ENCODE results near the gene SHCBP1L. TPM values are rescaled to one million over a fixed set of nuclear protein-coding genes. Genes with fewer than 3 reads are reported as not detected.

SHCBP1L gene
- total RNA-seq, 1 experiment from 2014 or later, result not detected

- H3K4me2 ChIP-seq (ENCODE audit: insufficient read depth, insufficient read length, low read length), result no peak overlapping the region
- H3T11ph ChIP-seq (ENCODE audit: low read length), result no peak overlapping the region
- H2AFZ ChIP-seq (ENCODE audit: low read length), result no peak overlapping the region
- no peak overlapping the region for H3K27ac ChIP-seq (ENCODE audit: insufficient read length, low read depth, low read length)
- TF ChIP-seq CTCF (conservative IDR thresholded peaks at IDR 0.05), result no peak
- no peak overlapping the region for H2BK120ac ChIP-seq (ENCODE audit: low read depth, low read length, poor library complexity, severe bottlenecking)
- no peak overlapping the region for H2BK12ac ChIP-seq (ENCODE audit: insufficient read length, low read depth, low read length)
- no peaks in the 10 kb centered on the region for H4K20me1 ChIP-seq (ENCODE audit: control insufficient read depth, insufficient read depth, insufficient read length)
- H3K4ac ChIP-seq (ENCODE audit: low read depth, low read length), result no peak overlapping the region
- no peak overlapping the region for H2BK15ac ChIP-seq (ENCODE audit: low read depth, low read length)
- H3K9me3 ChIP-seq (ENCODE audit: control insufficient read depth, low read depth, low read length), result no peaks in the 10 kb centered on the region
- H3K4me3 Mint-ChIP-seq, result no peak overlapping the region
- H2BK20ac ChIP-seq (ENCODE audit: low read depth, low read length, poor library complexity, severe bottlenecking), result no peak overlapping the region
- no peak overlapping the region for H3K18ac ChIP-seq (ENCODE audit: insufficient read length, low read depth, low read length)
- H3K4me1 ChIP-seq (ENCODE audit: insufficient read depth, low read length), result no peaks in the 10 kb centered on the region
- no peaks in the 10 kb centered on the region for H3K27me3 Mint-ChIP-seq (ENCODE audit: low read depth)
- peaks cover 68 to 100% (median 94%) of the 10 kb centered on the region in 3 experiments; a peak in 6 of 7 replicates for H3K36me3 Mint-ChIP-seq (ENCODE audit: insufficient read depth in 1 of 3, low read depth in 3 of 3)
- no CpG with 5 or more reads among the region's 5 CpGs for WGBS (ENCODE audit: extremely low coverage, insufficient read length, low lambda C conversion rate)
- no peak overlapping the region for H4K8ac ChIP-seq (replicated peaks; ENCODE audit: insufficient read length, low read depth, low read length)
- H3K56ac ChIP-seq (ENCODE audit: insufficient read length, low read depth, low read length), result no peak overlapping the region
- no peaks in the 10 kb centered on the region for H3K4me1 Mint-ChIP-seq
- H2AK5ac ChIP-seq (ENCODE audit: insufficient read length, low read length), result no peak overlapping the region
- no peaks in the 10 kb centered on the region for H3K79me2 ChIP-seq (ENCODE audit: insufficient read depth, low read length)
- no peaks in the 10 kb centered on the region for H3K27me3 ChIP-seq (ENCODE audit: insufficient read depth, low read length)
- no peak overlapping the region for H4K91ac ChIP-seq (ENCODE audit: insufficient read length, low read depth, low read length)
- H3K27ac Mint-ChIP-seq, result peak overlapping the region in 1 of 3 experiments; percentile 51; a peak in 1 of 7 replicates
- no peak overlapping the region for H3K14ac ChIP-seq (ENCODE audit: insufficient read depth, low read length)
- H3K23ac ChIP-seq (ENCODE audit: insufficient read length, low read depth, low read length), result no peak overlapping the region
- H3K9ac ChIP-seq (ENCODE audit: extremely low read depth, insufficient read length, low read length), result no peak overlapping the region
- no peak overlapping the region for H4K5ac ChIP-seq (ENCODE audit: insufficient read length, low read depth, low read length)
- DNase-seq, result no peak
- H3K23me2 ChIP-seq (ENCODE audit: insufficient read length, low read depth, low read length, poor library complexity, severe bottlenecking), result no peaks in the 10 kb centered on the region
- H3K9me3 Mint-ChIP-seq, result no peaks in the 10 kb centered on the region
- no peak overlapping the region for H2BK5ac ChIP-seq (ENCODE audit: insufficient read length, low read length)
- H3K79me1 ChIP-seq (ENCODE audit: insufficient read depth, low read depth, low read length, poor library complexity, severe bottlenecking), result peaks cover 6% of the 10 kb centered on the region
Observed at GRCh38 chr1:182863940-182864339, 89.0 kb downstream of the SHCBP1L start.
